HepG2 (cell line): ENCODE measurements around the gene TMEM135. TPM values are rescaled to one million over a fixed set of nuclear protein-coding genes. Genes with fewer than 3 reads are reported as not detected.

ENCODE experiments used
- CEBPB ChIP-seq: IDR thresholded peaks from 2 replicates; pipeline ENCODE4 v1.6.1; 2011; ENCODE audit warnings: low read depth, low read length, improper control_type of control experiment, borderline replicate concordance
- KLF6 ChIP-seq: IDR thresholded peaks from 2 replicates; pipeline ENCODE4 v1.8.0; 2016; ENCODE audit warnings: missing biosample characterization, missing genetic modification reagents
- POGZ ChIP-seq: sonication (generic); formaldehyde crosslinking; IDR thresholded peaks from 2 replicates; pipeline ENCODE4 v1.4.0; 2020; ENCODE audit warnings: mild to moderate bottlenecking, missing genetic modification reagents
- POLR2A ChIP-seq, 2 experiments: IDR thresholded peaks; 2 replicates each; pipeline ENCODE4 v1.6.1; 2011; ENCODE audit warnings: low read depth in 2 of 2, low read length in 2 of 2, mild to moderate bottlenecking in 1 of 2, moderate library complexity in 1 of 2; ENCODE audit not compliant: insufficient read depth in 1 of 2
- POLR2G ChIP-seq: fragments of 200-400 bp; formaldehyde crosslinking; IDR thresholded peaks from 2 replicates; pipeline ENCODE4 v1.6.1; 2018; ENCODE audit warnings: mild to moderate bottlenecking, low read depth, low read length, moderate library complexity
- RBM22 ChIP-seq: fragments of 200-400 bp; formaldehyde crosslinking; optimal IDR thresholded peaks from 2 replicates; pipeline ENCODE3; 2017; ENCODE audit warnings: mild to moderate bottlenecking, low read length, moderate library complexity
- RCOR2 ChIP-seq: IDR thresholded peaks from 2 replicates; pipeline ENCODE4 v1.6.1; 2016; ENCODE audit warnings: missing biosample characterization, missing genetic modification reagents
- SAFB2 ChIP-seq: sonication (generic); formaldehyde crosslinking; IDR thresholded peaks from 2 replicates; pipeline ENCODE4 v1.5.1; 2020; ENCODE audit warnings: missing genetic modification reagents, low read depth, mild to moderate bottlenecking, borderline replicate concordance
- SAP130 ChIP-seq: IDR thresholded peaks from 2 replicates; pipeline ENCODE4 v1.6.1; 2016; ENCODE audit warnings: low read depth
- SP5 ChIP-seq: IDR thresholded peaks from 2 replicates; pipeline ENCODE4 v1.6.1; 2016; ENCODE audit warnings: low read depth, borderline replicate concordance
- THAP11 ChIP-seq: IDR thresholded peaks from 2 replicates; pipeline ENCODE4 v1.6.1; 2016; ENCODE audit warnings: missing biosample characterization, missing genetic modification reagents
- ZFP90 ChIP-seq: sonication (generic); formaldehyde crosslinking; IDR thresholded peaks from 2 replicates; pipeline ENCODE4 v1.8.0; 2022; ENCODE audit warnings: missing genetic modification reagents, mild to moderate bottlenecking, inconsistent platforms, borderline replicate concordance
- ZNF121 ChIP-seq: sonication (generic); formaldehyde crosslinking; IDR thresholded peaks from 2 replicates; pipeline ENCODE4 v1.5.0; 2020; ENCODE audit warnings: mild to moderate bottlenecking, missing genetic modification reagents
- ZNF350 ChIP-seq: sonication (generic); formaldehyde crosslinking; IDR thresholded peaks from 2 replicates; pipeline ENCODE4 v1.4.0; 2020; ENCODE audit warnings: mild to moderate bottlenecking, low read depth, missing genetic modification reagents, borderline replicate concordance
- ZNF367 ChIP-seq: sonication (generic); formaldehyde crosslinking; IDR thresholded peaks from 2 replicates; pipeline ENCODE4 v1.4.0; 2020; ENCODE audit warnings: missing genetic modification reagents, borderline replicate concordance
- ZNF572 ChIP-seq: sonication (generic); formaldehyde crosslinking; IDR thresholded peaks from 2 replicates; pipeline ENCODE4 v1.5.1; 2020; ENCODE audit warnings: mild to moderate bottlenecking, missing genetic modification reagents
- ZNF607 ChIP-seq: sonication (generic); formaldehyde crosslinking; IDR thresholded peaks from 2 replicates; pipeline ENCODE4 v1.5.1; 2020; ENCODE audit warnings: missing genetic modification reagents, mild to moderate bottlenecking, borderline replicate concordance
- polyA plus RNA-seq, 8 experiments: library from polyadenylated mRNA; depleted of rRNA in 3 of 8; stranded (reverse) in 7 of 8; unstranded in 1 of 8; fragments of >200 nt; fragmentation: Illumina TruSeq in 4 of 8; extraction: Trizol in 4 of 8; gene quantifications; 2 replicates each; pipeline versions ENCODE4 v1.2.1 to v1.2.3, GENCODE V29; 2011 to 2016; ENCODE audit warnings: low read depth in 4 of 8, missing spikeins in 1 of 8, mixed read lengths in 1 of 8; ENCODE audit not compliant: insufficient read depth in 1 of 8
- total RNA-seq, 5 experiments: library from RNA; depleted of rRNA; stranded (reverse); fragments of >200 nt; fragmentation: Illumina TruSeq; extraction: Trizol; gene quantifications; 2 replicates each; pipeline ENCODE4 v1.2.3, GENCODE V29; 2016; ENCODE audit warnings: low read depth in 1 of 5
- TF ChIP-seq, protein P1 (sequence below): IDR thresholded peaks from 2 replicates; pipeline ENCODE4 v1.6.1; 2016; ENCODE audit warnings: low read depth
- TF ChIP-seq, protein P2 (sequence below): sonication (generic); formaldehyde crosslinking; IDR thresholded peaks from 2 replicates; pipeline ENCODE4 v1.4.0; 2020; ENCODE audit warnings: mild to moderate bottlenecking, low read depth, missing genetic modification reagents
- TF ChIP-seq, protein P3 (sequence below): sonication (generic); formaldehyde crosslinking; IDR thresholded peaks from 2 replicates; pipeline ENCODE4 v1.9.0; 2021; ENCODE audit warnings: missing genetic modification reagents, borderline replicate concordance
- TF ChIP-seq, protein P4 (sequence below): IDR thresholded peaks from 2 replicates; pipeline ENCODE4 v1.6.1; 2016; ENCODE audit warnings: low read depth, missing genetic modification reagents, missing compliant biosample characterization
- TF ChIP-seq, protein P5 (sequence below): sonication (generic); formaldehyde crosslinking; IDR thresholded peaks from 2 replicates; pipeline ENCODE4 v1.4.0; 2020; ENCODE audit warnings: missing genetic modification reagents

Gene TMEM135
- total and polyA plus RNA-seq, 2 of the 13 experiments (the other 11 are each of a cell fraction or from before 2014, with no cell fraction given), result 36.6 to 88.9 TPM

DNA sequence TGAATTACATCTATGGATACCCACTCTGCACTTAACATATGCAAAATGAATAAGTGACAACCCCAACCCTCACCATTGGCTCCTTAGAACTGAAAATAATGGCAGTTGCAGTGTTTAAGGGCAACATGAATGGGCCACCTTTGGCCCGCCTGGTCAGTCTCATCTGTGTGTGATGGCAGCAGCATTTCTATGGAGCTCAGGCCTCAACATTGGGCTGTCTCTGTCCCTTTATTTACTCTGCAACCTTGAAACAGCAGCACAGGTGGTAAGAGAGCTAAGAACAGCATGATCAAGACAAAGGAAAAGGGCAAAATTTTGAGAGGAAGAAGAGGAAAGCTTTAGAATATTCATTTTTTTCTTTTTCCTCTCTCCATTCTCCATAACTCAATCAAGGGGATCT, 38.3 kb upstream of the TMEM135 start (continued):
- TF ChIP-seq SP5 (CRISPR knock-in tag) (no peak), POGZ (CRISPR knock-in tag) (0 out of 2 replicates have a peak, but pooled peaks have one; percentile 27), SAFB2 (CRISPR knock-in tag) (no peak), POLR2A (IDR thresholded peaks at IDR 0.05; ENCODE audit: insufficient read depth in 1 of 2, low read depth in 2 of 2, low read length in 2 of 2) (no peak), KLF6 (CRISPR knock-in tag) (no peak), ZNF367 (no peak), ZNF121 (CRISPR knock-in tag) (no peak), ZNF607 (CRISPR knock-in tag) (no peak), RBM22 (no peak), ZNF572 (CRISPR knock-in tag) (no peak), ZFP90 (CRISPR knock-in tag) (no peak), POLR2G (peak; percentile 40; the same call in 1 of the 2 replicates), ZNF350 (CRISPR knock-in tag) (no peak), SAP130 (CRISPR knock-in tag) (peak; percentile 35; the same call in 1 of the 2 replicates), CEBPB (no peak), THAP11 (CRISPR knock-in tag) (no peak), RCOR2 (CRISPR knock-in tag) (no peak)
- TF ChIP-seq, protein P1, sequence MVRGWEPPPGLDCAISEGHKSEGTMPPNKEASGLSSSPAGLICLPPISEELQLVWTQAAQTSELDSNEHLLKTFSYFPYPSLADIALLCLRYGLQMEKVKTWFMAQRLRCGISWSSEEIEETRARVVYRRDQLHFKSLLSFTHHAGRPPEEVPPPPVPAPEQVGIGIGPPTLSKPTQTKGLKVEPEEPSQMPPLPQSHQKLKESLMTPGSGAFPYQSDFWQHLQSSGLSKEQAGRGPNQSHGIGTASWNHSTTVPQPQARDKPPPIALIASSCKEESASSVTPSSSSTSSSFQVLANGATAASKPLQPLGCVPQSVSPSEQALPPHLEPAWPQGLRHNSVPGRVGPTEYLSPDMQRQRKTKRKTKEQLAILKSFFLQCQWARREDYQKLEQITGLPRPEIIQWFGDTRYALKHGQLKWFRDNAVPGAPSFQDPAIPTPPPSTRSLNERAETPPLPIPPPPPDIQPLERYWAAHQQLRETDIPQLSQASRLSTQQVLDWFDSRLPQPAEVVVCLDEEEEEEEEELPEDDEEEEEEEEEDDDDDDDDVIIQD (CRISPR knock-in tag), result no peak
- TF ChIP-seq, protein P2, sequence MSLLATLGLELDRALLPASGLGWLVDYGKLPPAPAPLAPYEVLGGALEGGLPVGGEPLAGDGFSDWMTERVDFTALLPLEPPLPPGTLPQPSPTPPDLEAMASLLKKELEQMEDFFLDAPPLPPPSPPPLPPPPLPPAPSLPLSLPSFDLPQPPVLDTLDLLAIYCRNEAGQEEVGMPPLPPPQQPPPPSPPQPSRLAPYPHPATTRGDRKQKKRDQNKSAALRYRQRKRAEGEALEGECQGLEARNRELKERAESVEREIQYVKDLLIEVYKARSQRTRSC (CRISPR knock-in tag), result no peak
- TF ChIP-seq, protein P3, sequence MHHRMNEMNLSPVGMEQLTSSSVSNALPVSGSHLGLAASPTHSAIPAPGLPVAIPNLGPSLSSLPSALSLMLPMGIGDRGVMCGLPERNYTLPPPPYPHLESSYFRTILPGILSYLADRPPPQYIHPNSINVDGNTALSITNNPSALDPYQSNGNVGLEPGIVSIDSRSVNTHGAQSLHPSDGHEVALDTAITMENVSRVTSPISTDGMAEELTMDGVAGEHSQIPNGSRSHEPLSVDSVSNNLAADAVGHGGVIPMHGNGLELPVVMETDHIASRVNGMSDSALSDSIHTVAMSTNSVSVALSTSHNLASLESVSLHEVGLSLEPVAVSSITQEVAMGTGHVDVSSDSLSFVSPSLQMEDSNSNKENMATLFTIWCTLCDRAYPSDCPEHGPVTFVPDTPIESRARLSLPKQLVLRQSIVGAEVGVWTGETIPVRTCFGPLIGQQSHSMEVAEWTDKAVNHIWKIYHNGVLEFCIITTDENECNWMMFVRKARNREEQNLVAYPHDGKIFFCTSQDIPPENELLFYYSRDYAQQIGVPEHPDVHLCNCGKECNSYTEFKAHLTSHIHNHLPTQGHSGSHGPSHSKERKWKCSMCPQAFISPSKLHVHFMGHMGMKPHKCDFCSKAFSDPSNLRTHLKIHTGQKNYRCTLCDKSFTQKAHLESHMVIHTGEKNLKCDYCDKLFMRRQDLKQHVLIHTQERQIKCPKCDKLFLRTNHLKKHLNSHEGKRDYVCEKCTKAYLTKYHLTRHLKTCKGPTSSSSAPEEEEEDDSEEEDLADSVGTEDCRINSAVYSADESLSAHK (CRISPR knock-in tag), result no peak
- TF ChIP-seq, protein P4, sequence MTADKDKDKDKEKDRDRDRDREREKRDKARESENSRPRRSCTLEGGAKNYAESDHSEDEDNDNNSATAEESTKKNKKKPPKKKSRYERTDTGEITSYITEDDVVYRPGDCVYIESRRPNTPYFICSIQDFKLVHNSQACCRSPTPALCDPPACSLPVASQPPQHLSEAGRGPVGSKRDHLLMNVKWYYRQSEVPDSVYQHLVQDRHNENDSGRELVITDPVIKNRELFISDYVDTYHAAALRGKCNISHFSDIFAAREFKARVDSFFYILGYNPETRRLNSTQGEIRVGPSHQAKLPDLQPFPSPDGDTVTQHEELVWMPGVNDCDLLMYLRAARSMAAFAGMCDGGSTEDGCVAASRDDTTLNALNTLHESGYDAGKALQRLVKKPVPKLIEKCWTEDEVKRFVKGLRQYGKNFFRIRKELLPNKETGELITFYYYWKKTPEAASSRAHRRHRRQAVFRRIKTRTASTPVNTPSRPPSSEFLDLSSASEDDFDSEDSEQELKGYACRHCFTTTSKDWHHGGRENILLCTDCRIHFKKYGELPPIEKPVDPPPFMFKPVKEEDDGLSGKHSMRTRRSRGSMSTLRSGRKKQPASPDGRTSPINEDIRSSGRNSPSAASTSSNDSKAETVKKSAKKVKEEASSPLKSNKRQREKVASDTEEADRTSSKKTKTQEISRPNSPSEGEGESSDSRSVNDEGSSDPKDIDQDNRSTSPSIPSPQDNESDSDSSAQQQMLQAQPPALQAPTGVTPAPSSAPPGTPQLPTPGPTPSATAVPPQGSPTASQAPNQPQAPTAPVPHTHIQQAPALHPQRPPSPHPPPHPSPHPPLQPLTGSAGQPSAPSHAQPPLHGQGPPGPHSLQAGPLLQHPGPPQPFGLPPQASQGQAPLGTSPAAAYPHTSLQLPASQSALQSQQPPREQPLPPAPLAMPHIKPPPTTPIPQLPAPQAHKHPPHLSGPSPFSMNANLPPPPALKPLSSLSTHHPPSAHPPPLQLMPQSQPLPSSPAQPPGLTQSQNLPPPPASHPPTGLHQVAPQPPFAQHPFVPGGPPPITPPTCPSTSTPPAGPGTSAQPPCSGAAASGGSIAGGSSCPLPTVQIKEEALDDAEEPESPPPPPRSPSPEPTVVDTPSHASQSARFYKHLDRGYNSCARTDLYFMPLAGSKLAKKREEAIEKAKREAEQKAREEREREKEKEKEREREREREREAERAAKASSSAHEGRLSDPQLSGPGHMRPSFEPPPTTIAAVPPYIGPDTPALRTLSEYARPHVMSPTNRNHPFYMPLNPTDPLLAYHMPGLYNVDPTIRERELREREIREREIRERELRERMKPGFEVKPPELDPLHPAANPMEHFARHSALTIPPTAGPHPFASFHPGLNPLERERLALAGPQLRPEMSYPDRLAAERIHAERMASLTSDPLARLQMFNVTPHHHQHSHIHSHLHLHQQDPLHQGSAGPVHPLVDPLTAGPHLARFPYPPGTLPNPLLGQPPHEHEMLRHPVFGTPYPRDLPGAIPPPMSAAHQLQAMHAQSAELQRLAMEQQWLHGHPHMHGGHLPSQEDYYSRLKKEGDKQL (CRISPR knock-in tag), result no peak
- TF ChIP-seq, protein P5, sequence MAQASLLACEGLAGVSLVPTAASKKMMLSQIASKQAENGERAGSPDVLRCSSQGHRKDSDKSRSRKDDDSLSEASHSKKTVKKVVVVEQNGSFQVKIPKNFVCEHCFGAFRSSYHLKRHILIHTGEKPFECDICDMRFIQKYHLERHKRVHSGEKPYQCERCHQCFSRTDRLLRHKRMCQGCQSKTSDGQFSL (CRISPR knock-in tag), result no peak
